Inflammatory macrophage treated with lipopolysaccharide for 4 hours (primary cell): Measurements from ENCODE around the gene DDX60.
A peak's percentile ranks its signal among the peaks of the same experiment; 100 is the strongest.
"Not testable (repeated sequence)": the region's sequence is repeated elsewhere in the genome, so short reads cannot be mapped to it uniquely, and the experiment has no call there.

ENCODE experiments used
- DNase-seq: peaks from one replicate; pipeline ENCODE4 v3.0.0-alpha.2; 2020

Gene DDX60, protein sequence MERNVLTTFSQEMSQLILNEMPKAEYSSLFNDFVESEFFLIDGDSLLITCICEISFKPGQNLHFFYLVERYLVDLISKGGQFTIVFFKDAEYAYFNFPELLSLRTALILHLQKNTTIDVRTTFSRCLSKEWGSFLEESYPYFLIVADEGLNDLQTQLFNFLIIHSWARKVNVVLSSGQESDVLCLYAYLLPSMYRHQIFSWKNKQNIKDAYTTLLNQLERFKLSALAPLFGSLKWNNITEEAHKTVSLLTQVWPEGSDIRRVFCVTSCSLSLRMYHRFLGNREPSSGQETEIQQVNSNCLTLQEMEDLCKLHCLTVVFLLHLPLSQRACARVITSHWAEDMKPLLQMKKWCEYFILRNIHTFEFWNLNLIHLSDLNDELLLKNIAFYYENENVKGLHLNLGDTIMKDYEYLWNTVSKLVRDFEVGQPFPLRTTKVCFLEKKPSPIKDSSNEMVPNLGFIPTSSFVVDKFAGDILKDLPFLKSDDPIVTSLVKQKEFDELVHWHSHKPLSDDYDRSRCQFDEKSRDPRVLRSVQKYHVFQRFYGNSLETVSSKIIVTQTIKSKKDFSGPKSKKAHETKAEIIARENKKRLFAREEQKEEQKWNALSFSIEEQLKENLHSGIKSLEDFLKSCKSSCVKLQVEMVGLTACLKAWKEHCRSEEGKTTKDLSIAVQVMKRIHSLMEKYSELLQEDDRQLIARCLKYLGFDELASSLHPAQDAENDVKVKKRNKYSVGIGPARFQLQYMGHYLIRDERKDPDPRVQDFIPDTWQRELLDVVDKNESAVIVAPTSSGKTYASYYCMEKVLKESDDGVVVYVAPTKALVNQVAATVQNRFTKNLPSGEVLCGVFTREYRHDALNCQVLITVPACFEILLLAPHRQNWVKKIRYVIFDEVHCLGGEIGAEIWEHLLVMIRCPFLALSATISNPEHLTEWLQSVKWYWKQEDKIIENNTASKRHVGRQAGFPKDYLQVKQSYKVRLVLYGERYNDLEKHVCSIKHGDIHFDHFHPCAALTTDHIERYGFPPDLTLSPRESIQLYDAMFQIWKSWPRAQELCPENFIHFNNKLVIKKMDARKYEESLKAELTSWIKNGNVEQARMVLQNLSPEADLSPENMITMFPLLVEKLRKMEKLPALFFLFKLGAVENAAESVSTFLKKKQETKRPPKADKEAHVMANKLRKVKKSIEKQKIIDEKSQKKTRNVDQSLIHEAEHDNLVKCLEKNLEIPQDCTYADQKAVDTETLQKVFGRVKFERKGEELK (N-terminal part only)

DNA sequence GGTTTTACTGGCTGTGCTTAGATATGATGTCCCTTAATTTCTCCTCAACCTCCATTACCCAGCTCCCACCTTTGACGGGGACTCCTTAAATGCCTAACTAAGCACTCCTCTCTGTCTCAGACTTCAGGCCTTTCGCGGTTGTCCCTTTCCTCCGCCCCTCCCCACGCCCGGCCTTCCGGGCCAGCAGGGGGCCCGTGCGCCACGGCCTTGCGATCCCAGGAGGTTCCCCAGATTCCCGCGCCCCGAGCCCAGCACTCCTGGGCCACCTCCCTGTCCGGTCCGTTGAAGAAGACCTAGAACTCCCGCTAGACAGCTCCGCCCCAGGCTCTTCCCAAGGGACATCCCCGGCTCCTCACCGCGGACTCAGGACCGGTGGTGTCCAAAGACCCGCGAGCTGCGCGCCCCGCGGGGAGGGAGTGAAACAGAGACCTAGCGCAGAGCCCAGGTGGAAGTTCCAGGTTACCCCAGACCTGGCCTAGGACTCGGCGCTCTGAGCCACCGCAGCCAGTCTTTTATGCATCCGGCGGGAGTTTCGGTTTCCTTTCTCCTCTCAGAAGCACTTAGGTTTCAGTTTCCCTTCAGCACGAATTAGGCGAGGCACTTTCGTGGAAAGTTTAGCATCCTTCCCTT, at the start of gene DDX60:
TSS of gene DDX60 (minus strand) at position 487 of the 630 bp plus-strand sequence. CDS start 7,493 bp downstream, outside the sequence.
- DNase-seq: peak; percentile 94

DNA sequence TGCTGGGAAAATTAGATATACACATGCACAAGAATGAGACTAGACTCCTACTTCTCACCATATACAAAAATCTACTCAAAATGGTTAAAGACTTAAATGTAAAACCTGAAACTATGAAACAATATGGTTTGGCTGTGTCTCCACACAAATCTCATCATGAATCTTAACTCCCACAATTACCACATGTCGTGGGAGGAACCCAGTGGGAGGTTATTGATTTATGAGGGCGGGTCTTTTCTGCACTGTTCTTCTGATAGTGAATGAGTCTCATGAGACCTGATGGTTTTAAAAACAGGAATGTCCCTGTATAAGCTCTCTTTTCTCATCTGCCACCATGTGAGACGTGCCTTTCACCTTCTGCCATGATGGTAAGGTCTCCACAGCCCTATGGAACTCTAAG, 48.5 kb upstream of the DDX60 start:
- DNase-seq: no peak

DNA sequence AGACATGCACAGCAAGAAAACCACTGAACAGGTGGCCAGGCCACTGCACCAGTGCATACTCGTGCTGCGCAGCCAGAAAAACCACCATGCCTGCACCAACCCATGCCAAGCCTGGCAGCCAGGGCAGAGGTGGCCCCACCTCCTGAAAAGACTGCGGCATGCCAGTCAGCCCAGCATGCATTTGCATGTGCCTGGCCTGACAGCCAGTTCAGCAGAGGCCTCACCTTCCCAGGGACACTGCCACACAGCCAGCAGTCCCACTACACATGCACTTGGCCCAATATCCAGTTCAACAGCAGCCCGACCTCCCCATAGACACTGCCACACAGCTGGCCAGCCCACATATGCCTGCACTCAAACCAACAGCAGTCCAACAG, 43.5 kb upstream of the DDX60 start:
- no peak for DNase-seq

DNA sequence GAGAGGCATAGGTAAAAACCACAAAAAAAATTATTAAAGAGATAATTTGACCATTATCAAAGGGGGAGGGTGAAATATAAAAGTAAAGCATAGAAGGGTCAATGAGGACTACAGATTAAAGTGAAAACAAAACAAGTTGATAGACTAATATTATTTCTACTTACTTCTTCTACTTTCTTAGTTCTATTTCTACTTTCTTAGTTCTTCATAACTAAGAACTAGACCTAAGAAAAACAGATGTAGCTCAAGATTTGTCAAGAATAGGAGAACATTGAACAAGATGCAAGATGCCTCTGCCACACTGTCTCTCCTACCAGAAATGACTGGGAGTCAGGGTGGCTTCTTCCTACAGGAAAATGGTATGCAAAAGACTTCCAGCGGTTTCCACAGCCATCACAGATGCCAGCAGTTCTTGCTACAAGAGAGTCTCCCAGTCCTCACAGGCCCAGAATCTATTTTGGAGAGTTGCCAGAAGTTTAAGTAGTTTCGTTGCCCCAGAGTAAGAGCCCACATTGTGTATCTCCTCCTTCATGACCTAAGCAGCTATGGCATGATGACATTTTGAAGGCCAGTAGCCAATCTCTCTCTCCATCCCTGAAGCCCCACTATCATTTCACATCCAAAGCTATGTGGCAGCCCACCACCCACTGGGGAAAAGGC, 42.9 kb upstream of the DDX60 start:
- no peak for DNase-seq

DNA sequence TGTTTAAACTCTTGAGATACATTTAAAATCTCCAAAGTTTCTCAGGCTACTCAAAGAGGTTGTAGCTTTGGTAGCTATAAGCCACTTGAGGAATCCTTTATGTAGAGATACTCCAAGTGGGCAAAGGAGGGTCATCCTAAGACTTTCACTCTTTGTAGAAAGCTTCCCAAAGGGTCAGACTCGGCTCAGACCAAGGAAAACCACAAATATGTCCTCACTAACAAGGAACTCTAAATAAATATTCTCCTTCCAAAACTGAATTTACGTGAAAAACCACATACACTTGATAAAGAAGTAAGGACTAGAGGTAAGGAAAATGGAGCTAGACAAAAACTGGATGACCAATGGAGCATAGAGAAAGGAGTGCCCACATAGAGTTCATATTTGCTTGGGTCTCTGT, 41.7 kb upstream of the DDX60 start:
- DNase-seq: no peak

DNA sequence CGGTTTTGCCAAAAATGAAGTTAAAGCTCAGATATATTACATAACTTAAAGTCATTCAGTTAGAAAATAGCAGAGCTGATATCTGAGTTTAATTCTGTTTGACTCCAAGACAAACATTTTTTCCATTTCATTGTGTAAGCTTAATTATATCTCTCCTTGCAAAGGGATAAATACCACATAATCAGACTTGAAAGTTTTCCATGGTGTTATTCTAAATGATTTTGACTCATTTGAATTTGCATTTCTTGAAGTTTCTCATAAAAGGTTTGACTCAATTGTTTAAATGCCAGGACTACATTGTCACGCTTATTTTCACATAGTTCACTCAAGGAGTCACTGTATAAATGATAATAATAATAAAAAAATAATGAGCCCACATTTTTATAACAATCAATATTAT, 39.4 kb upstream of the DDX60 start:
- DNase-seq: no peak

DNA sequence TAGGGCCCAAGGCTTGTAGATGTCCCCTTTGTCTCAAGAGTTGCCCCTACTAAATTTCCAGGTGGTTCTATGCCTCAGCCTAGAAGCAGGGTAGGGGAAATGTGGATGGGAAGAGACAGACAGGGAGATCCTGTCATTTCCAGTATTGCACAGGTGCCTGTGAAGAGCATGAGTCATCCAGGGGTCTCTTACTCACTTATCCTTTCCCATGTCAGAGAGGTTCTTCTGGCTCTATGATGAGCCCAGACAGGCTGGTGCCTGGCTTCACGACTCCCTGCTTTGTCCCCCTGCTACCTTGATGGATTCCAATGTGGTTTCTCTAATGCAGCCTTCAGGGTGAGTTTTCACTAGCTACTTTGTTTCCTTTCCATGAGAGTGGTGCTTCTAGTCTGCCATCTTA, 35.2 kb upstream of the DDX60 start:
- DNase-seq: peak; percentile 30

DNA sequence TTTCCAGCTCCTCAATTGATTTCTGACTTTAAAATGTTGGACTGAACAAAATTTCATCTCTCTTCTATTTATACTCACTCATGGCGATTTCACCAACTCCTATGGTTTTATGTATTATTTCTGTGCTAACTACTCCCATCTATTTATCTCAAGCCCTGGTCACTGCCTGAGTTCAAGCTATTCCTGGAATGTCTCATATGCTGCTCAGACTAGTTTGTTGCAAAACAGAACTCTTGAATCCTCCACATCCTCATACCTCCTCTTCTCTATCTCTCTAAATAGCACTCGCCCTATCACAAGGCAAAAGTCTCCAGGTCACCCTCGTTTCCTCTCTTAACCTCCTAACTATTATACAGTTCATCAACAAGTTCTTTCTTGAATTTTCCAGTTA, 19.0 kb upstream of the DDX60 start:
- no peak for DNase-seq

DNA sequence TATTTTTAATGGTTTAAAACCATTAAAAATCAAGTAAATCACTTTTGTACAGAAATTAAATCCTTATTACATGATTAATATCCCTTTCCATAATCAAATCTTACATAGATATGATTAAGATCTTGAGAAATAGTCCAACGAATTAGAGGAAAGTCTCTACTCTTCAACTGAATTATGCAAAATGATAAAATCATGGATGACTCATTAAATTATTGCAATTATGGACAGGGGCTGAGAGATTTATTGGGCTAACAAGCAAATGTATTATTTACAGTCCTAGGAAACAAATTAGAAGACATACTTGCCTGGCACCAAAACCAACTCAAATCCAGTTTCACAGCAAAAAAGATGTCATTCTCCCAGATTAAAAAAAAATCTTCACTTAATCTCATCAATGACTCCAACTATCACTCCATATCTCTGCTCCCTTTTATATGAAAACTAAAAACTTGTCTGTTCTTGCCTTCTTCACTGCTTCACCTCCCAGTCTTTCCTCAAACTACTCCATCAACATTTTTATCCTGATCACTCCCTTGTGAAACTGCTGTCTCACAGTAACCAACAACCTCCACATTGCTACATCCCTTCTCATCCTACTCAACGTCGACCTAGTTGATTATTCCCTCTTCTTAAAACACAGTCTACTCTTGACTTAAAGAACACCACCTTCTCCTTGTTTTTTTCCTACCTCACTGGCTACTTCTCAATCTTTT, 18.4 kb upstream of the DDX60 start:
- no peak for DNase-seq

DNA sequence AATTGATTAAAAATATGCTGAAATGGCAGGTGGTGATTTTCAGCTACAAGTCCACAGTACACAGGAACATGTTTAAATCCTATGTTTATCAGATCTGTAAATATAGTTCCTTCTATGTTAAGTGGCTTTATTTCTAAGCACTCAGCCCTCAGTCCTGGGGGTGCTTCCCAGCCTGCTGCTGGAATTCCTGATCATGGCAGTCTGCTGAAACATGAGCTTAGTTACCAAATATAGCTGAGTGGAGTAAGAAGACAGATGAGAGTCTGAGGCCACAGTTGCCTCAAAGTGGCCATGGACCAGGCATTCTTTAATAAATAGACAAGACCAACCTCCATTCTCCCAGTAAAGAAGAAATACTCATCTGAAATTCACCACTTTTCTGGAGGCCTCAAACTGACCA, 17.1 kb upstream of the DDX60 start:
- no peak for DNase-seq

DNA sequence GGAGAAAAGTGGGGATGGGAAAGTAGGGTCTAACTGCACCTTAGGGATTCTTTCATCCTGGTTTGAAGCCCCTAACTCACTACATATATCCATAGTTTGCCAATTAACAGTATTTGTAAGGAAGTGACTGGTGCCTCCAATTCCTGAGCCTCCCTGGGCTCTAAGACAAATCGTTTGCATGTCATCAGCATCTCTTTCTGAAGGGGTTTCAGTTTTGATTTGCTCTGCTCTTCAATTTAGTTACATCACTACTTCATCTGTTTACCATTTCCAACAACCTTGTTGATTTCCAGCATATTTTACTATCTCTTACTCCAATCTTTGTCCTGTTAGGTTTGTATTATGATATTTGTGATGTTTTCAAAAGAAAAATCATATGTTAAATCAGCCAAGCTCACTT, 15.5 kb upstream of the DDX60 start:
- no peak for DNase-seq

DNA sequence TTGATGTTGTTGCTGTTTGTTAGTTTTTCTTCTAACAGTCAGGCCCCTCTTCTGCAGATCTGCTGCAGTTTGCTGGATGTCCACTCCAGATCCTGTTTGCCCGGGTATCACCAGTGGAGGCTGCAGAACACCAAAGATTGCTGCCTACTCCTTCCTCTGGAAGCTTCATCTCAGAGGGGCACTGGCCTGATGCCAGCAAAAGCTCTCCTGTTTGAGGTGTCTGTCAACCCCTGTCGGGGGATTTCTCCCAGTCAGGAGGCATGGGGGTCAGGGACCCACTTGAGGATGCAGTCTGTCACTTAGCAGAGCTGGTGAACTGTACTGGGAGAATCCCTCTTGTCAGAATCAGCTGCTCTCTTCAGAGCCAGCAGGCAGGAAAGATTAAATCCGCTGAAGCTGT, 12.0 kb upstream of the DDX60 start:
- not testable (repeated sequence) for DNase-seq

DNA sequence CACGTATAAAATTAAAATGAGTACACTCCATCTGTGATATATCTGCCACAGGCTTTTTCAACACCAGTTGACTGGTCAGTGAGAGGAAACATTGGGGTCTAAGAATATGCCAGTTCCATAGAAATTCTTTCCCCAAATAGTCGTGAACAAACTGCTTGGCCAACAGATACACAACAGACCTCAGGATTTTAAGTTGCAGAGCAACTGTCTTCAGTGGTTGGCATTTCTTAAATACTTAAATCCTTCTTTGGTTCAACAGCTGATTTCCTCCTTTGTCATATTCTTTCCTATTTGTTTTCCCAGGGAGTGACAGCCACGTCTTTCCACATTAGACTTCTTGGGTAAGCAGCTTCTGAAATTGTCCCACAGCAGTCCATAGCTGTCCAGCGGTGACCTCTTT, 7.0 kb upstream of the DDX60 start:
- DNase-seq: no peak

DNA sequence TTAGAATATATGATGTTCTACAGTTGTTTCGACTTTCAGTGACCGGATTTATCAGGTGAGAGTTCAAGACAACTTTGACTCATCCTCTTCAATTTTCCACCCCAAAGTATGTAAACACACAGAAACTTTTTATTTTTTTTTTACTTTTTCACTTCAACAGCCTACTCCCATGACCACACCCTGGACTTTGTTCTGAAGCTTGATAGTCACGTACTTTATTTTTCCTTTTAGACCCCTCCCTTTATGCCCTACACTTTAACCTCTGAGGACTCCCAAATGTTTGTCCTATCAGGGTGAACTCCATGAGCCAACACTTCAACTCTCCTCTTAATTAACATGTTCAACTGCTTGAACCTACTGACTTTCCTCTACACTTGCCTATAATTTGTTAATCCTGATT, 2.5 kb upstream of the DDX60 start:
- DNase-seq: no peak

DNA sequence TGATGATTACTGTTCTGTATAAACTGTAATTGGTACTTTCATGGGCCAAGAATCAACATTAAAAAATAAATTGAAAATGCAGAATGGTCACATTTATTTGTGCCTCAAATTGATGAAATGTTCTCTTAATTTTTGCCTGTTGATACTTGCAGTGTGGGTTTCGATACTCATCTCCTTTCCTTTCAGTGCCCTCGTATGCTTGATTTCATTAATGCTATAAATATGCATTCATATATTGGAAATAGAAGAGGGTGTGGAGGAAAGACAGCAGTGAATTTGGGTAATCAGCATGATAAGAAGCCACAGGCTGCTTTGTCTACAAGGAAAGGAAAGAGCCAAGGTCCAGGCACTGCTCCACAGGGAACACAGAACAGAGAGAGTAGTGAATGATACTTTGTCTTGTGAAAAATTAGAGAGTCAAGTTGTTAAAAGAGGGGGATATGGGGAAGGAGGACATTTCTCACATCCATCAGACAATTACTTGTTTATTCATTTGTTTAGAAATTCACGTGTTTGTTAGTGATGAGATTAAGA, 1.0 kb upstream of the DDX60 start:
- DNase-seq: no peak

DNA sequence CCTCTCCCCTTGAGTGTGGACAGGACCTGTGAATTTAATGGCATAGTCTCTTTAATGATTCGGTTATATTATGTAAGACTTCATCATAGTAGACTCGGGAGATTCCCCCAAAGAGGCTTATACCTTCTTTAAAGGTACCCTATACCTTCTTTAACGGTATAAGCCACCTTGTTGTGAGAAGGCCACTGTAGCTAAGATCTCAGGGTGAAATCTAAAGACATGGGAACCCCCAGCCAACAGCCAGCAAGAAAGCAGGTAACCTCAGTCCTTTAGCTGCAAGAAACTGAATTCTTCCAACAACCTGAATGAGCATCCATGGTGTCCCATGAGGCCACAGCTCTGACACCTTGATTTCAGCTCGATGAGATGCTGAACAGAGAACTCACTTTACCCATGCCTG, 931 bp downstream of the DDX60 start:
- DNase-seq: no peak

DNA sequence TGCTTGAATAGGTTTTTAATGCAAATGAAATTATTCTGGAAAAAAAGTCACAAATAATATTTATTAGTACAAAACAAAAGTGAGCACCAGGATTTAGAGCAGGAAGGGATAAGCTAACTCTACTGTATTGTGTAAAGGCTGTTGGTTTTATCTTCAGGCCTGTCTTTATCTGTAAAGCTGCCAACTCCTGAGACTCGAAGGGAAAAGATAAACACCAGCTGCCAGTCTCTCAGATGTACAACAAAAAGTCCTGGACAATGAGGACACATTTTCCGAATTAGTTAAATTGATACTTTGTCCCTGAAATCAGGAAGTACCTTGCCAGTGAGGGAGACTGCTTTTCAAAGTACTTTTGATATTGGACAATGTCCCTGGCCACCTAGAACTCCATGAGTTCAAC, 8.8 kb downstream of the DDX60 start:
- DNase-seq: no peak

DNA sequence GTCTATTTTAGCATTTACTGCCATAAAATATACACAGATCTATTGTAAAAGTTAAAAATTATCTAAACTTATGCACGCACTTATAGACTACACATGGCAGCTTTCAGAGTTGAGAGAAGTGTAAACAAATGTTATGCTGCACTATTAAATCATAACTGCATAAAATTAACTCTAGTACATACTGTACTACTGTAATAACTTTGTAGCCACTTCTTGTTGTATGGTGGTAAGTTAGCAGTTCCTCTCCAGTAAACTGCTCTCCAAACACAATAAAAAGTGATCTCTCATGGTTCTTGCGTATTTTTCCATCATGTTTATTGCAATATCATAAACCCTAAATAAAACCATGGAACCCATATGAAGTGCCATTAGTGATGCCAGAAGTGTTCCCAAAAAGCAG, 9.6 kb downstream of the DDX60 start:
- DNase-seq: no peak

DNA sequence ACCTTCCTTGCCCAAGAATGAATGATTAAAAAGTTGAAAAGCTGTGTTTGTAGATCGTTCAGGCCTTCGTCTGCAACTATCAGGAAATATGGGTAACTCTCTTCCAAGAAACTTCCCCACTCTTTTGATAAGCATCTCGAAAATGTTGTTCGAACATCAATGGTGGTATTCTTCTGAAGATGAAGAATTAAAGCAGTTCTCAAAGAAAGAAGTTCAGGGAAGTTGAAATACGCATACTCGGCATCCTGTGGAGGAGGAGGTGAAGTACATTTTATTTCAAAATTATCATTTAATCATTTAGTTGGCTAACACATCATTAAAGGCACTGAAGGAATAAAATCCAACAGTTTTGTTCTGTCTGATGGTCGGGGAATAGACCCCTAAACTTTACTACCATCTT, 12.1 kb downstream of the DDX60 start:
- no peak for DNase-seq

DNA sequence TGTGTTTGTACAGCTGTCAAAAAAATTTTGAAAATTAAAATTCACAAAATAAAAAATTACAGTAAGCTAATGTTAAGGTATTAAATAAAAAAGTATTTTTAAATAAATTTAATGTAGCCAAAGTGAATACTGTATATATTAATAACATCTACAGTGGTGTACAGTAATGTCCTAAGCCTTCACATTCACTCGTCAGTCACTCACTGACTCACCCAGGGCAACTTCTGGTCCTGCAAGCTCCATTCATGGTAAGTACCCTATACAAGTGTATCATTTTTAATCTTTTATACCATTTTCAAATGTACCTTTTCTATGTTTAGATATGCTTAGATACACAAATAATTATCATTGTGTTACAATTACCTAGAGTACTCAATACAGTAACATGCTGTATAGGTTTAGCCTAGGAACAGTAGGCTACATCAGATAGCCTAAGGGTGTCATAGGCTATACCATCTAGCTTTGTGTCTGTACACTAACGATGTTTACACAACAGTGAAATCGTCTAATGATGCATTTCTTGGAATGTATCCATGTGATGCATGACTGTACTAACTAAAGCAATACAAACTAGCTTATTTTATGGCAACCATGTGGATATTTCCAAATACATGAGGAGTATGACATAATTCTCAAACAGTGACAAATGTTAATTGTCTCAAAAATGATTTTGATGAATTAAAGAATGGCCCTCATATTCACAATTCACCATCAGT, 13.7 kb downstream of the DDX60 start:
- DNase-seq: peak; percentile 32

DNA sequence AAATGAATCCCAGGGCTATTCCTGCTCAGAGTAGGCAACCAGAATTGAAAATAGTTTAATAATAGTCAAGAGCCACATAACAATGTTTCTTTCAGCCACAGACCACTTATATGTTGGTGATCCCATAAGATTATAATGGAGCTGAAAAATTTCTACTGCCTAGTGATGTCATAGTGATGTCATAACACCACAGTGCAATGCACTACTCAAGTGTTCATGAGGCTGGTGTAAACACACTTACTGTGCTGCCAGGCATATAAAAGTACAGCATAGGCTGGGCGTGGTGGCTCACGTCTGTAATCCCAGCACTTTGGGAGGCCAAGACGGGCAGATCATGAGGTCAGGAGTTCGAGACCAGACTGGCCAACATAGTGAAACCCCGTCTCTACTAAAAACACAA, 15.1 kb downstream of the DDX60 start:
- DNase-seq: not testable (repeated sequence)
